Transverse colon (tissue), 4 donors: ENCODE data around the gene SHC1. TPM values are rescaled to one million over a fixed set of nuclear protein-coding genes. Genes with fewer than 3 reads are reported as not detected.

Source experiments
- DNase-seq: peaks from one replicate; pipeline ENCODE4 v3.0.0-alpha.2; 2019
- H3K27ac ChIP-seq, 4 donors: fragments of 200-600 bp; sonication (generic); 2 replicates each; pipeline ENCODE4 v1.5.1; 2016 to 2018; ENCODE audit warnings: inconsistent platforms in 4 of 4
- H3K27me3 ChIP-seq: fragments of 200-600 bp; sonication (generic); 2 replicates; pipeline ENCODE4 v1.5.1; 2017; ENCODE audit warnings: inconsistent platforms
- H3K36me3 ChIP-seq, 4 donors: fragments of 200-600 bp; sonication (generic); 2 replicates each; pipeline ENCODE4 v1.5.1; 2017 to 2019; ENCODE audit warnings: inconsistent platforms in 4 of 4
- H3K4me1 ChIP-seq, 4 donors: fragments of 200-600 bp; sonication (generic); 2 replicates each; pipeline ENCODE4 v1.5.1; 2017 to 2020; ENCODE audit warnings: inconsistent platforms in 4 of 4
- H3K4me3 ChIP-seq, 4 donors: fragments of 200-600 bp; sonication (generic); 1 replicate in 1 of 4; 2 replicates in 3 of 4; pipeline versions ENCODE4 v1.5.1 to v1.6.1; 2017 to 2019; ENCODE audit warnings: inconsistent platforms in 4 of 4
- H3K9me3 ChIP-seq, 2 donors: fragments of 200-600 bp; sonication (generic); 2 replicates each; pipeline ENCODE4 v1.5.1; 2017 to 2019; ENCODE audit warnings: inconsistent platforms in 2 of 2
- CTCF ChIP-seq, 5 experiments: fragments of 200-600 bp in 3 of 5; fragments of 450-650 bp in 2 of 5; sonication (generic) in 3 of 5; IDR thresholded peaks; 1 replicate in 2 of 5; 2 replicates in 3 of 5; pipeline ENCODE4 v1.5.1; 2016 to 2017; ENCODE audit warnings: antibody characterized with exemption in 5 of 5, inconsistent platforms in 3 of 5, mild to moderate bottlenecking in 2 of 5, moderate library complexity in 1 of 5
- EP300 ChIP-seq: sonication (generic); formaldehyde crosslinking; IDR thresholded peaks from one replicate; pipeline ENCODE4 v1.6.1; 2017; ENCODE audit warnings: antibody characterized with exemption, low read depth
- POLR2A ChIP-seq: fragments of 450-650 bp; IDR thresholded peaks from one replicate; pipeline ENCODE4 v1.6.1; 2016; ENCODE audit warnings: antibody characterized with exemption, mild to moderate bottlenecking, moderate library complexity
- POLR2AphosphoS5 ChIP-seq, 3 donors: sonication (generic); formaldehyde crosslinking; IDR thresholded peaks; one replicate each; pipeline ENCODE4 v1.6.1; 2016; ENCODE audit warnings: antibody characterized with exemption in 3 of 3
- WGBS, 2 donors: methylation state at CpG; one replicate each; pipeline ENCODE4 v1.1.5; 2018; ENCODE audit warnings: low coverage in 1 of 2; 5-methylcytosine and 5-hydroxymethylcytosine counted together
- in situ Hi-C, 4 donors: fragments of 200-750 bp; cut with MboI; loops; one replicate each; pipeline versions ENCODE4 v1.15.0 to v1.15.1; 2017; ENCODE audit warnings: low sequenced_read_pairs in 3 of 4, low pct_ligation_motif_present in 1 of 4, low pct_unique_long_range_greater_than_20kb in 1 of 4
- intact Hi-C: fragments of 100-400 bp; cut with DNase I; formaldehyde crosslinking; loops from one replicate; pipeline ENCODE4 v1.15.1; 2023; ENCODE audit warnings: low total_unique reads
- total RNA-seq, 4 donors: library from RNA; depleted of rRNA; stranded (reverse); fragments of >200 nt; gene quantifications; one replicate each; pipeline ENCODE4 v1.1.0, GENCODE V29; 2016

SHC1 gene
- total RNA-seq, 4 donors from 2014 or later: 71.1 to 149 (median 92.0) TPM

DNA sequence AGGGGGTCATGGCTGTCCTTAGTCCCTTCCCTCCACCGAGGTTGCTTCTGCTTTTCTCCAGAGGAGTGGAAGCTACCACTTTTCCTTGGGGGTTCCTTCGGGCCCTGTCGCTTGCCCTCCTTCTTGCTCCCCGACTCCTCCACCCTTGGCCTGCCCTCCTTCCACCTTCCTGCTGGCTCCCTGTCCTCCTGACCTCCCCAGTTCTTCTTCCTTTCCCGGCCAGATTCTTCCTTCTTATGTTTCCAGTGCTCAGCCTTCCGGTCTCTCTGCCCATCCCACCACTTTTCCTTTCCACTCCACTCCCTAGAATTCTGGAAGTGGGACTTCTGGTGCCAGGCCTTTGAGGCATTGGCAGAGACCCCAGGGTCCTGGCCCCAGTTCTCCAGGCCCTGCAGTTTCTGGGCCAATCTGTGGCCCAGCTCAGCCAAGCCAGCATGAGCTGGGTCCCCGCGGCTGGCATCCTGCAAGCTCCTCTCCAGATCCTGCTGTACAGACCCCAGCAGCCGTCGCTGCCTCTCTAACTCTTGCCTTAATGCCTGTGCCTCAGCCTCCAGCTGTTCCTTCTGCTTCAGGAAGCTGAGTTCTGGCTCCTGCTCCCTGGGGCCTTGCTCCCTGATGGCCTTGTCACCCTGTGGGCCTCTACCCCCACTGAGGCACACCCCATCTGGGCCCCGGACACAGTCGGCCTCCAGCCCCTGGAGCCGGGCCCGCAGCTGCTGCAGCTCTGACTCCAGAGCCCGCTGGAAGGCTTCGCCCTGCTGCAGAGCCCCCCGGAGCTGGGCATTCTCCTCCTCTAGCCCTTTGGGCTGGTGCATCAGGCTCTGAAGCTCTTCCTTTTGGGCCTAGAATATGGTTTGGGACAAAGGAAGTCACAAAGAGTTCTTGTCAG is 24.3 kb downstream of the SHC1 start:
- intact Hi-C loops: no loop called here
- Histone ChIP-seq H3K9me3 (no peaks in the 10 kb centered on the region), H3K4me3 (no peak overlapping the region), H3K27ac (no peak overlapping the region), H3K36me3 (peaks cover 0 to 10% (median 4%) of the 10 kb centered on the region in 4 donors), H3K4me1 (peaks cover 9 to 36% (median 22%) of the 10 kb centered on the region in 4 donors), H3K27me3 (no peaks in the 10 kb centered on the region)
- 82 to 83% methylated on average over 9 to 17 of the region's 17 CpGs for WGBS, 2 donors
- no peak for TF ChIP-seq EP300
- in situ Hi-C loops: no loop called here
- no peak for DNase-seq

DNA sequence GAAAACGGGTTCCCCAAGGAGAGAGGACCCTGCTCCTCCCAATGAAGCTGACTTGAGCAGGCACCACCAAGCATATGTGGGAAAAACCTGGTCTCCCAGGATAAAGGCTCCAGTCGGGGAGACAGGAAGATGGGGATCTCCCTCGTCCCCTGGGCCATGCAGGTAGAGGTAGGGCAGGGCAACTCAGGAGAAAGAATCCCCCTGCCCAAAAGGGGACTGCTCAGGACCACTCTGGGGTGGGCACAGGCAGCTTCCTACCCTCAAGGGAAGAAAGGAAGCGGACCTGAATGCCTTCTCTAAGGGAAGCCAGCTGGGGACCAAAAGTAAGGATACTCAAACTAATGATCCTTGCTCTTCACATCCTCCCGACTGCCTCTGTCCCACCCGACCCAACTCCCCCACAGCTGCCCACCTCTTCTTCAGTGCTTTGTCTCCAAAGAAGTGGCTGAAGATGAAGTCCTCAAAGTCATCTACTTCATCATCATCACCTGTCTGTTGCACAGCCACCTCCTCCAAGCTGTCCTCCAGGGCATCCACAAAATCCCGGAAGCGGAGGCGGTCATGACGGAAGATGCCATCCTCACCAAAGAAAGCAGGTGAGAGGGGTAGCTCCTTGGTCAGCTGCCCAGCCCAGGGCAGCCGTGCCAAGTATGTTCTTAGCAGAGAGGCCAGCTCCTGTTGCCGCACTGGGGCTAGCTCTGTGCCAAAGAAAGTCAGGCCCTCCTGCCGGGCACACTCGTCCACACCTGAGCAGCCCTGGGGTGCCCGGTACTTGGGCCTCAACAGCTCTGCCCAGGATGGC is 25.2 kb downstream of the SHC1 start:
- WGBS, 2 donors: 54 to 82% methylated on average over 2 to 15 of the region's 15 CpGs
- intact Hi-C loops: no loop called here

GRCh38 chr1:154944401-154945159 is 26.0 kb downstream of the SHC1 start:
- peaks cover 0 to 10% (median 3%) of the 10 kb centered on the region in 4 donors for H3K36me3 ChIP-seq
- intact Hi-C loops: no loop called here
- H3K27ac ChIP-seq: peak overlapping the region; percentile 23 to 78 (median 54)
- in situ Hi-C loops: no loop called here
- DNase-seq: no peak
- WGBS, 2 donors: 38 to 57% methylated on average over 1 to 7 of the region's 9 CpGs
- no peaks in the 10 kb centered on the region for H3K27me3 ChIP-seq
- H3K4me3 ChIP-seq: no peak overlapping the region
- no peaks in the 10 kb centered on the region for H3K9me3 ChIP-seq
- peaks cover 9 to 40% (median 23%) of the 10 kb centered on the region in 4 donors for H3K4me1 ChIP-seq
- TF ChIP-seq POLR2AphosphoS5 (IDR thresholded peaks at IDR 0.05) (peak in 1 of 3 donors; percentile 12), EP300 (no peak)

More for the DNA sequence above, 25.2 kb downstream of the SHC1 start:
- H3K27ac ChIP-seq: peak overlapping the region in 3 of 4 donors; percentile 45 to 78 (median 64)
- H3K4me1 ChIP-seq: peaks cover 9 to 39% (median 23%) of the 10 kb centered on the region in 4 donors
- no peaks in the 10 kb centered on the region for H3K27me3 ChIP-seq
- TF ChIP-seq POLR2A (no peak), CTCF (IDR thresholded peaks at IDR 0.05) (no peak), EP300 (no peak), POLR2AphosphoS5 (IDR thresholded peaks at IDR 0.05) (no peak)
- H3K9me3 ChIP-seq: no peaks in the 10 kb centered on the region
- in situ Hi-C loops: no loop called here
- no peak overlapping the region for H3K4me3 ChIP-seq
- DNase-seq: no peak
- peaks cover 0 to 10% (median 3%) of the 10 kb centered on the region in 4 donors for H3K36me3 ChIP-seq

GRCh38 chr1:154943649-154944400 is 26.7 kb downstream of the SHC1 start:
- TF ChIP-seq CTCF (IDR thresholded peaks at IDR 0.05): peak; percentile 69 to 78 (median 71)
- TF ChIP-seq POLR2AphosphoS5 (IDR thresholded peaks at IDR 0.05): no peak
- no peak for TF ChIP-seq POLR2A
- TF ChIP-seq EP300: no peak
- Histone ChIP-seq H3K27me3 (no peaks in the 10 kb centered on the region), H3K4me3 (no peak overlapping the region), H3K9me3 (no peaks in the 10 kb centered on the region), H3K36me3 (peaks cover 0 to 10% (median 3%) of the 10 kb centered on the region in 4 donors), H3K4me1 (peaks cover 9 to 40% (median 23%) of the 10 kb centered on the region in 4 donors), H3K27ac (peak overlapping the region; percentile 23 to 78 (median 54))
- intact Hi-C loops: no loop called here
- peak; percentile 56 for DNase-seq
- in situ Hi-C loops: no loop called here
- 30 to 47% methylated on average over 2 to 6 of the region's 6 CpGs for WGBS, 2 donors
